NCI-H2107 (cell line): Measurements from ENCODE around the gene MAPRE2.

Experiments
- DNase-seq: peaks from one replicate; lab custom pipeline; 2025; lab: John Stamatoyannopoulos, UW

MAPRE2 gene

DNA sequence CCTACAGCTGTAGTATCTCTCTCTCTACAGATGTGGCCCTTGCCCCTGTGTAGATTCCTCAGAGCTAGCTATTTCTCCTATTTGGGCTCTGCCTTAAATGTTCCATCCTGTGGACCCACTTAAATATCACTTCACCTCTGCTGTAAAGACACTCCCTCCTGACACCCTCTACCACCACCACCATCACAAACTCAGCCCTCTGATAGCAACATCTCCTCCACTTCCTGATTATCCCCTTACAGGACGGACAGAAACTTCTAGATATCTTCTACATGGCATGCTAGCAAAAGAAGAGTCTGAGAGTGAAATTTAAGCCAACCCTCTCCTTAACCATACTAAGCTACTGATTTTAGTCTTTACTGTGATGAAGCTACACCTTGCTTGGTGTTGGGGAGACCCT lies 3.2 kb upstream of the MAPRE2 start:
- DNase-seq: no peak

DNA sequence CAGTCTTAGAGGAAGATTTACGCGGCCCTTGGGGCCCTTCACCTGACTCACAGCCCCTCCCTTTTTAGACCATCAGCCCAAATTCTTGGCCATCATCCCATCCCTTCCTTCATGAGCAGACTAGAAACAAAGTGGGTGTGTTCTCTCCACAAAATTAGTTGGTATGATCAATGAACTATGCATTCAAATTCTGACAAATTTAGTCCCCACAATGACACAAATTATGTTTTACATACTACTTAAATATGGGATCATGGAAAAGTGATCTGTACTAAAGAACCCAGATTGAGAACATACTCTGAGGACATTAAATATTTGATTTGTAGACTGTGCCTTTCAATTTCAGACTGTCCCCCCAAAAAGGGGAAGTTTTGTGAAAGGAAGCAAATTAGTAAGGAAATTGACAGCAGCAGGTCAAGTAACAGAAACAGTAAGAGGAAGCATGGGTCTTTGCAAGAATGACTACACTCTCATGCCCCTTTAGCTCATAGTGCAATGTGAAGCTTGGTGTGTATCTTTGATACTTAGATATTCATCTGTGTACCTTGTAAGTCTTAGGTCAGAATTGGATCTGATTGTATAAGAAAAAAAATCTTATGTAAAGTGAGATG lies 2.2 kb upstream of the MAPRE2 start:
- no peak for DNase-seq

DNA sequence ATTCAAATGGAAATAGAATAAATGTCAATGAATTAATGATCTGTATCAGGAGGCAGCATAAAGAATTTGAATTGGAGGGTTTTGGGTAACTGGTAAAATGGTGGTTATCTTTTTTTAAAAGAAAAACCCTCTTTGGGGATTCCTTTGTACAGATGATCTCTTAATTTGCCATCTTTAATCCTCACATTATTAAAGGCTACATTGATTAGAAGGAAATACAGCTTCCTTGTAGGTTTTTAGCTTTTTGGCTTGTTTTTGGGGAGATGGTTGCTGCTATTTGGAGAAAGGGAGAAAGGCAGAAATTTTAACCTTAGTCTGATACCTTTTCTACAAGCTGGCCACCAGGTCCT lies 600 bp upstream of the MAPRE2 start:
- no peak for DNase-seq

- no peak for DNase-seq
Observed at GRCh38 chr18:35041815-35042387, 688 bp downstream of the MAPRE2 start.

DNA sequence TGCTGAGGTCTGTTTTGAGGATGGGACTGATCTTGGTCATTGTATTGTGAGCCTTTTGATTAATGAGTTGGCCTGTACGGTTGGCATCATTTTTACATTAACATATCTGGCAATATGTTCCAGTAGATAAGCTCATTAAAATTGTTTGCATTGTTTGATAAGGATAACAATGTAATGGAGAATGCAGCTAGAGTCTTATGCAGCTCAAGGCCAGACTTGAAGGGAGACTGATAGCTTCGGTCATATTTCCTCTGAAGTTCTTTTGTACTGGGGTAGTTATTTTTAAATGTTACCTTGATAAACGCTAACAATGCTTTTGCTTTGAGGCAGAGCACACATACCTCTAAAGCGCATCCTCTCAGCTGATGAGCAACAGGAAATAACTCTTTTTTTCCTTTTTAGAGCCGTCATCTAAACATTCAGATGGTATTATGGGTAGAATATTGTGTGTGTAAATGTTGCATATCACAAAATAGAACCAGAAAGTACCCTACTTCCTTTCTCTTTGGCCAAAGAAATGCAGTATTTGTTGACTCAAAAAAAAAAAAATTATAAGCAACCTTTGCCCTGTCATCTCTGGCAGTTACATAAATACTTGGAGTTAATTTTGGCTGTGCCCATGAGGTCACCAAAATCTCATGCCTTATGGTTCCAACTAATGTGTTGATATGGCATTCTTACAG lies 1.3 kb downstream of the MAPRE2 start:
- no peak for DNase-seq

GRCh38 chr18:35043207-35043606 lies 2.0 kb downstream of the MAPRE2 start:
- no peak for DNase-seq

DNA sequence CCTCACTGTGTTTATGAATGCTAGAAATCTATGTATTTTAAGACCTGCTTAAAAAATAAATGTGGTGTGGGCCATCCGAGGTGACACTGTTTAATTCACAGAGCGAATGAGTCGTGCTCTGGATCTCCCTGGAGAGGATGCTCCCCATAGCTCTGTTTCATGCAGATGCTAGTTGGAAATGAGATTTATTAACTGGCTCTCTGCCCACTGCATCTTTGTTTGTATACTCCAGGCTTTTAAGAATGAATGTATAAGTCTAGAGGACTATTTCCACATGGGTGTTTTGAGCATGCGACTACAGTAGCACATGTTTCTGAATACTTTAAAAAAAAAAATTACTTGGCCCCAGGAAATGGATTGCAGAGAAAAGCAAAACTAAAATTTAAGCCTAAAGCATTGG lies 3.9 kb downstream of the MAPRE2 start:
- no peak for DNase-seq

- DNase-seq: no peak
Observed at GRCh38 chr18:35045806-35046205, 4.6 kb downstream of the MAPRE2 start.

DNA sequence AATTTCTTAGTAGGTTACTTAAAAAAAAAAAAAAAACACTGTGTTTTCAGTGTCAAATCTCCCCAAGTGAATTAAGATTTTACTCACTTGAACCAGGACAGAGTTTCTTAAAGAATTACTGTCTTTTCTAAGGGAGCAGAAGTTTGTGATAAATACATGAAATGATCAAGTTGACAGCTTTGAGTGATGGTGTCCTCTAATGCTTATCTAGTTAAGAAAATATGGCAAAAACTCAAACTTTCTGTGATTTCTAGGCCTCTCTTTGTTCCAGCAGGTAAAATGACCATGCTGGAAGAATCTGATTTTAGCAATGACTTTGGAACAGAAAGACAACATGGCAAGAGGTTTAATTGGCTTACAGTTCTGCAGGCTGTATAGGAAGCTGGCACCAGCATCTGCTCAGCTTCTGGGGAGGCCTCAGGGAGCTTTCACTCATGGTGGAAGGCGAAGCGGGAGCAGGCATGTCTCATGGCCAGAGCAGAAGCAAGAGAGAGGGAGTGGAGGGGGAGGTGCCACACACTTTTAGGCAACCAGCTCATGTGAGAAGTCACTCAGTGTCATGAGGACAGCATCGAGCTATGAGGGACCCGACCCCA lies 6.6 kb downstream of the MAPRE2 start:
- no peak for DNase-seq

GRCh38 chr18:35049111-35050027 lies 8.2 kb downstream of the MAPRE2 start:
- no peak for DNase-seq

DNA sequence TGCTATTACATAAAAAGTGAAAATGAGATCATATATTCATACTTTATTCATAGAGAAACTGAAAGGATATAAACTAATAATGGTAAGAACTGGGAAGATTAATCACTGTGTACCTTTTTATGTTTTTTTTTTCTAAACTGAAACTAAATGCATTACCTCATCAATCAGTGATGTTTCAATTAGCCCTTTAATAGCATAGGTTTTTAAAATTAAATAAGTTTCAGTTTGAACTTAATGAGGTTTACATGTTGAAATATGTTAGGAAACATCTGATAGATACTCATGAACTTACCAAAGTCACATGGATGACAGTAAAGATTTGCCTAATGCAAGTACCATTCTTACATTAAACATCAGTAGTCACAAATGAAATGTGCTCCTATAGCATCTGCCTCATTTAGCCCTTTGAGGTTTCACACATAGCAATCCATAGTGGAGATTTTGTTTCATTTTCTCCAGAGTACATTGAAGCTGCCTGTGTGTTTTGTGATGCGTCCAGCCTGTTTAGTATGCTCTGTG lies 8.9 kb downstream of the MAPRE2 start:
- DNase-seq: no peak

- DNase-seq: no peak
Observed at GRCh38 chr18:35050705-35051195, 9.5 kb downstream of the MAPRE2 start.

- no peak for DNase-seq
Observed at GRCh38 chr18:35051641-35052377, 10.6 kb downstream of the MAPRE2 start.

GRCh38 chr18:35054401-35054800 lies 13.2 kb downstream of the MAPRE2 start:
- no peak for DNase-seq

GRCh38 chr18:35055105-35055504 lies 13.9 kb downstream of the MAPRE2 start:
- DNase-seq: no peak

GRCh38 chr18:35055726-35056125 lies 14.5 kb downstream of the MAPRE2 start:
- DNase-seq: no peak

- no peak for DNase-seq
Observed at GRCh38 chr18:35059280-35059927, 18.2 kb downstream of the MAPRE2 start.

- no peak for DNase-seq
Observed at GRCh38 chr18:35060122-35060815, 19.1 kb downstream of the MAPRE2 start.

DNA sequence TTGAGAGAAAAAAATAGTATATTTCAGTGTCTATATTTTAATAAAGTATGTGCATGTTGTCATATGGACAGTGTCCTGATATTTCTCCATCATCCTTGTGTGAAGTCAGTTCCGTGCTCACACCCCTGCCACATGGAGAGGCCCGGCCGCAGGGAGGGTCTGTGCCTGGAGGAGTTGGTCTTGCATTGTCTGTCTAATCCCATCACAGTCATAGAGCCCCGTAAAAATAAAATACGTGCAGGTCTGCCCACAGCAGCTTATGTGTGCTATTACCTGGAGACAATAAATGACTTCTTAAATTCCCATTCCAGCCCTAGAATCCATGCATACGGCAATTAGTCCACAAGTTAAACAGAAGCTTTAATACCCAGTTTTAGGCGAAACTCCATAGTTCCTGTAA lies 20.1 kb downstream of the MAPRE2 start:
- no peak for DNase-seq

DNA sequence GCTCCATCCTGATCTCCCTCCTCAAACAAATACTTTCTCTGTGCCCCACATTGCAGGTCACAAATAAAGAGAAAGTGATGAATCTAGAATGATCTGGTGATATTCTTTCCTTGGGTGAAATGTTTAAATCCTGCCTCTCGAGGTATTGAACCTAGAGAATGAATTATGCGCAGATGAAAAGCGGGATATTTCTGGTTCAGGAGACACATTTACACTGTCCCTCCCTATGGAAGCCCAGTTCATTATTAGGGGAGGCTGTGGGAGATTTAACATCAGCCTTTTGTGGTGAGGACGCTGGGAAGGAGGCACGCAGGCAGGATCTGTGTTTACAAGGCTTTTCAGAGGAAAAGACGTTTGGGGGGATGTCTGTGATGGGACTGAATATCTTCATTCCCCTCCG lies 20.6 kb downstream of the MAPRE2 start:
- DNase-seq: no peak
